Retinal pigment epithelial cell (primary cell): ENCODE results near the gene RSPO4.

ENCODE experiments used
- DNase-seq: peaks from one replicate; pipeline ENCODE4 v3.0.0-alpha.2; 2010; ENCODE audit warnings: low read depth
- H3K4me3 ChIP-seq: 2 replicates; pipeline ENCODE4 v1.5.1; 2011; ENCODE audit warnings: mild to moderate bottlenecking, low read length, control low read depth, moderate library complexity
- TF ChIP-seq, protein P1 (sequence below): conservative IDR thresholded peaks from 2 replicates; pipeline ENCODE4 v1.5.1; 2011; ENCODE audit warnings: low read depth, low read length, control low read depth, inconsistent platforms

Gene RSPO4

DNA sequence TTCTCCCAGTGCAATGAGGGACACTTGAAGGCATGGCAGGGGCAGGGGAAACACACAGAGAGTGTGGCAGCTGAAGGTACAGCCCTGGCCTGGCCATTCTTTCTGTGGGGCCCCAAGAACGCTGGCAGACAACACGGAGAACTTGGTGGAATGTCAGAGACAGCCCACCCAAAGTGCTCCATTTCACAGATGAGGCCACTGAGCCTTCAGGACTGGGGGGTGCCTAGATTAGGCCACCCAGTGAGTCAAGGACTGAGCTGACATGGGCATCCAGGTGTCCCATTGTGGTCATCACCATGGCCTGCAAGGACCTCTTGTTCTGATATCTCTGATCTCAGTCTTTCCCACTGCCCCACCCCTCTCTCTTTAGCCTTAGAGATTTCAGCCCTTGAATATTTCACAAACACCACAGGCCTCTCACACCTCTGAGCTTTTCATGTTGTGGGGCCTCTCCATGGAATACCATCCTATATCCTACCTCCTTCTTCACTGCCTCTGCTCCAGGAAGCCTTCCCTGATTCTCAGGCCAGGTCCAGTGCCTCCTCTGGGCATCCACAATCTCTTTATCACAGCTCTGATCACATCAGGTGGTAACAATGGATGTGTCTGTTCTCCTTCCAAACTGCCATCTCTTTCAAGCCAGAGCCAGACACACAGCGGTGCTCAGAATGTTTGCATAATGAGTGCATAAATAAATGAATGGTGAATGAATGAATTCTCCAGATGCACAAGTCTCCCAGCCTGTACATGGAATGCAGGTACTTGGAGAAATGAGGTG, 2.0 kb upstream of the RSPO4 start:
- TF ChIP-seq, protein P1, sequence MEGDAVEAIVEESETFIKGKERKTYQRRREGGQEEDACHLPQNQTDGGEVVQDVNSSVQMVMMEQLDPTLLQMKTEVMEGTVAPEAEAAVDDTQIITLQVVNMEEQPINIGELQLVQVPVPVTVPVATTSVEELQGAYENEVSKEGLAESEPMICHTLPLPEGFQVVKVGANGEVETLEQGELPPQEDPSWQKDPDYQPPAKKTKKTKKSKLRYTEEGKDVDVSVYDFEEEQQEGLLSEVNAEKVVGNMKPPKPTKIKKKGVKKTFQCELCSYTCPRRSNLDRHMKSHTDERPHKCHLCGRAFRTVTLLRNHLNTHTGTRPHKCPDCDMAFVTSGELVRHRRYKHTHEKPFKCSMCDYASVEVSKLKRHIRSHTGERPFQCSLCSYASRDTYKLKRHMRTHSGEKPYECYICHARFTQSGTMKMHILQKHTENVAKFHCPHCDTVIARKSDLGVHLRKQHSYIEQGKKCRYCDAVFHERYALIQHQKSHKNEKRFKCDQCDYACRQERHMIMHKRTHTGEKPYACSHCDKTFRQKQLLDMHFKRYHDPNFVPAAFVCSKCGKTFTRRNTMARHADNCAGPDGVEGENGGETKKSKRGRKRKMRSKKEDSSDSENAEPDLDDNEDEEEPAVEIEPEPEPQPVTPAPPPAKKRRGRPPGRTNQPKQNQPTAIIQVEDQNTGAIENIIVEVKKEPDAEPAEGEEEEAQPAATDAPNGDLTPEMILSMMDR: no peak
- no peak overlapping the region for H3K4me3 ChIP-seq

DNA sequence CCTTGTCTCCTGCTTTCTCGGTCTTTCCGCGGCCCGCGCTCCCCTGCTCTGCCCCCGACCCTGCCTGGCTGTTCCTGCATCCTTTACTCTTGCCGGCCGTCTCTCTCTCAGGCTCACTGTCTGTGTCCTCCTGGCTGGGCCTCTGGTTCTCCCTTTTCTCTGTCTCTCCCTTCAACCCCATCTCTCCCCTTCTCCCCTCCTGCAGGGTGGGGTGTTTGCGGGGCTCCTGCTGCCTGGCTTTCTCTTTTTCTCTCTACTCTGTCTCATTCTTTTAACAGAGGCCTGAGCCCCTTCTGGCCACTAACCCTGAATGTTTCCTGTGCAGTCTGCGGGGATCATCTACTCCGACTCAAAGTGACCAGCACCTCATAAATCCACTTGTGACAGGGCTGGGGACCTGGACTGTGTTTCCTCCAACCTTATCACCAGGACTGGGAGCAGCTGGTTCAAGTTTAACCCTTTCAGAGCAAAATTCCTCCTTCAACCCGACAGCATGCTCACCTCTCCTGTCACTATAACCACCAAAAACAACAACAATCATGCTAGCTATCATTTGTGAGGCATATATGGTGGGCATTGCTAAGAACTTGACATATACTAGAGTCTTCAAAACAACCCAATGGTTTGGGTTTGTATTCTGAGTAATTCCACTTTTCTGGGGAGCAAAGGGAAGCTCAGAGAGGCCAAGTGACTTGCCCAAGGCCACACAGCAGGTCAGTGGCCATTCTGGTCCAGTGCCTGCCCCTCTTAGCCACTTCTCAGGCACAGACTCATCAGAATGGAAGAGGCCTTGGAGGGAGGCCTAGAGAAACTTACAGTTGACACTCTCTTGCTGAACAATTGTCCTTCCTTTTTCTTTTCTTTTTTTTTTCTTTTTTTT, 811 bp upstream of the RSPO4 start:
- TF ChIP-seq, protein P1: no peak
- H3K4me3 ChIP-seq: no peak overlapping the region
- no peak for DNase-seq

More for the DNA sequence above, 2.0 kb upstream of the RSPO4 start:
- DNase-seq: no peak

DNA sequence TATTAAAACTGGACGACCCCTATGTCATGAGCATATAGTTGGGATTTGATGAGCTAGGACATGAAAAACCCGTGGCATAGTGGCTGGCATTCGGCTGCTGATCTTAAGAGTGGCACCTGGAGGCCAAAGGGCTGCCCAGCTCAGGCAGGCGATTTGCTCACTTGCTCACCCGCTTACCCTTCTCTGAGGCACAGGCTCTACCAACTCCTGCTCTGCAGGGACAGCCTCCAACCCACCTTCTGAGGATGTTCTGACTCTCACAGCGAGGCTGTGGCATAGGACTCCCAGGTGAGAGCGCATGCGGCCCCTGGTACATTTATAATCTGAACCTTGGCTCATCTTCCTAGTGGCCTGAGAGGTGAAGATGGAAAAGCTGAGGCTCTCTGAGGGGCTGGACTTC, 995 bp downstream of the RSPO4 start:
- TF ChIP-seq, protein P1: no peak
- no peak for DNase-seq
- no peak overlapping the region for H3K4me3 ChIP-seq

DNA sequence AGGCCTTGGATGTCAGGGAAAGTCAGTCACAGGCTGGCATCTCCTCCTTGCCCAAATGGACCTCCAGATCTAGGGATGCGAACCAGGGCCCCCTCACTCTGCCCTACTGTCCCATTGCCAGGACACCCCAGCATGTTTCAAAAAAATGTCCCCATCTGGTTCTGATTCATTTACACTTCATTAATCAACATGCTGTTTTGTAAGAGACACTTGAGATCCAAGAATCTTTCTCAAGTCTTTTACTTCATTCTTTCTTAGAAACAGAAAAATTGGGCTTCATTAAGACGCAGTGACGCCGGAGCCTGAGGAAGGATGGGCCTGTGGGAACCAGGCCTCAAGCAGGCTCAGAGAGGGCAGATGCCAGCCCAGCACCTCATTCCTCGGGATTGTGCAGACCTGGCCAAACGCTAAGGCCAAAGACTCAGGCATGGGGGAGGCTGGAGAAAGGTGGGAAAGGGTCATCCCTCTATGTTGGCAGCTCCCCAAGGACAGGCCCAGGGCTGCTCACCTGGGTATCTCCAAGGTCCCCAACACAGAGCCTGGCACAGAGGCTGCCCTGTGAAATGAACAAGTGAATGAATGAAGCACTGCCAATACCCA, 3.8 kb downstream of the RSPO4 start:
- H3K4me3 ChIP-seq: no peak overlapping the region
- TF ChIP-seq, protein P1: no peak
- DNase-seq: no peak

DNA sequence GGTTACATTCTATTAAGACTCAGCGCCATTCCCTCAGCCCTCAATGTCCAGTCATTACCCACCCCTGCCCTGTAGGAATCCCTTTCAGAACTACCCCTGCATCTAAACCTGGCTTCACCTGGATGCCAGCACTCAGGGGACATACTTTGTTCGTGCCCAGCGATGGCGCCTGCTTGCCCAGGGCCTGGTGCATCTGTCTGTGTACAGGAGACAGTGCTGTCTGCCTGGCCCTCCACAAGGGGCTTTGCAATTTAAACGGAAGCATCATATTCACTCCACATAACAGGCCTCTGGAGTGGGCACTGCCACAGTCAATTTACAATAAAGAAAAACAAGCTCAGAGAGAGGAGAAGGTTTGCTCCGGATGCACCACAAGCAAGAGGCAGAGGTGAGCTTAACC, 4.6 kb downstream of the RSPO4 start:
- DNase-seq: no peak

DNA sequence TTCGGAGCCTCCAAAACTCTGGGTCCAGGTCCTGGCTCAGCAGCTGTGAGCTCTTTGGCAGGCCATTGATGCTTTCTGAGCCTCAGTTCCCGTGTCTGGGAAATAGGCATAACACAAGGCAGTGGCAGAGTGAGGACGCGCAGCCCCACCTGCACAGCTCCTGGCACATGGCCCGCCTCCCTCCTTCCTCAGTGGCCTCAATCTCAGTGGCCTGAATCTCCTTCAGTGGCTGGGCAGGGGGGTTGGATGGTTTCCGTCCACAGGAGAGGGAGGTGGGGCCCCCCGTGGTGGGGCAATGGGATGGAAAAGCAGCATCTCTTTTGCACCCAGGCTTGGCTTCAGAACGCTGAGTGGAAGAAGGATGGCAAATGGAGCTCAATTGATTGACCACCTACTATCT, 5.1 kb downstream of the RSPO4 start:
- TF ChIP-seq, protein P1: no peak

More for the DNA sequence above, 4.6 kb downstream of the RSPO4 start:
- TF ChIP-seq, protein P1: no peak
- no peak overlapping the region for H3K4me3 ChIP-seq

More for the DNA sequence above, 5.1 kb downstream of the RSPO4 start:
- DNase-seq: no peak
- no peak overlapping the region for H3K4me3 ChIP-seq
